ENCODE data around the gene COL8A2.

The COL8A2 gene

DNA sequence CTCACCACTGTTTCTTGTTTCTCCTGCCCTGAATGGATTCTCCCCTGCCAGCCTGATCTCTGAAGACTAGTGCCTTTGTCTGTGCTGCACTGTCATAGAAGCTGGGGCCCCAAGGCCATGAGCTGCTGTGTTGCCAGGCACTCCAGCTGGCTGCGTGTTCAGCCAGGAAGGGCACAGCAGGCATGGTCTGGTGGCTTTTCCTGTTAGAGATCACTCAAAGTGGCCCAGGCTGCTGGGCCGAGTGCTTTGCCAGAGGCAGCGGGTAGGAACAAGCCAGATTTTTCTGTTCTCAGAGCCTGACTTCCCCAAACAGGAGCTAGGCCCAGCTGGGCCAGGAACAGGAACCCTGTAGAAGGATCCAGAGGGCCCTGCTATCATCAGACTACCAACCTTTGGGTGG lies 31.1 kb downstream of the COL8A2 start:
- ChIA-PET CTCF (interaction anchor here (0.6 to 18.7 kb wide), 5 partner anchors 11 to 331 kb away, joined by 3 to 453 read pairs (median 40); no protein-coding TSS in a partner anchor), POLR2A (no interaction called here)
- DNase-seq (ENCODE audit: low read depth, low spot score), result no peak
- H3K4me3 ChIP-seq (ENCODE audit: low read depth, low read length), result no peak overlapping the region
- TF ChIP-seq CTCF (IDR thresholded peaks at IDR 0.05; ENCODE audit: insufficient read depth, low read length, missing control alignments), result no peak

- H3K4me3 ChIP-seq (ENCODE audit: low read depth, low read length), result no peak overlapping the region
- ChIA-PET POLR2A (no interaction called here), CTCF (interaction anchor here (0.5 to 18.7 kb wide), 7 partner anchors 9 to 332 kb away, joined by 3 to 453 read pairs (median 4); no protein-coding TSS in a partner anchor)
- TF ChIP-seq CTCF (IDR thresholded peaks at IDR 0.05; ENCODE audit: insufficient read depth, low read length, missing control alignments), result no peak
- no peak for DNase-seq (ENCODE audit: low read depth, low spot score)
Measured at GRCh38 chr1:36093226-36093625, 31.8 kb downstream of the COL8A2 start.

DNA sequence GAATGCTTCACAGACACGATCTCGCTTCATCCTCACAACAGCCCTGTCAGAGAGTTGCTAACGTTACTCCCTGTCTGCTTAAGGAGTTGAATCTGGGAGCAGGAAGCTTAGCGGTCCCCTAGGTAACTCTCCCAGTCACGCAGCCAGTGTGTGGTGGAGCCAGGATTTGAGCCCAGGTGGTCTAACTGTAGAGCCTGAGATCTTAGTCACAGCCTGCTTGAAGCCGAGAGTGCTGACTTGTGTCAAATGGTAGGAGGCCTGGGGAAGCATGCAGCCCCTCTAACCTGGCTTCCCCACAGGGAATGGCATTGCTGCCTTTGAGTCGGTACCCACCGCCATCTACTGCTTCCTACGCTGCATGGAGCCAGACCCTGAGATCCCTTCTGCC lies 32.2 kb downstream of the COL8A2 start:
- no peak for DNase-seq (ENCODE audit: low read depth, low spot score)
- ChIA-PET POLR2A (no interaction called here), CTCF (interaction anchor here (0.8 to 18.7 kb wide), 6 partner anchors 9 to 193 kb away, joined by 3 to 453 read pairs (median 4); no protein-coding TSS in a partner anchor)
- H3K4me3 ChIP-seq (ENCODE audit: low read depth, low read length), result no peak overlapping the region
- no peak for TF ChIP-seq CTCF (IDR thresholded peaks at IDR 0.05; ENCODE audit: insufficient read depth, low read length, missing control alignments)

GRCh38 chr1:36092166-36092797 lies 32.7 kb downstream of the COL8A2 start:
- no peak for DNase-seq (ENCODE audit: low read depth, low spot score)
- POLR2A ChIA-PET, result no interaction called here

DNA sequence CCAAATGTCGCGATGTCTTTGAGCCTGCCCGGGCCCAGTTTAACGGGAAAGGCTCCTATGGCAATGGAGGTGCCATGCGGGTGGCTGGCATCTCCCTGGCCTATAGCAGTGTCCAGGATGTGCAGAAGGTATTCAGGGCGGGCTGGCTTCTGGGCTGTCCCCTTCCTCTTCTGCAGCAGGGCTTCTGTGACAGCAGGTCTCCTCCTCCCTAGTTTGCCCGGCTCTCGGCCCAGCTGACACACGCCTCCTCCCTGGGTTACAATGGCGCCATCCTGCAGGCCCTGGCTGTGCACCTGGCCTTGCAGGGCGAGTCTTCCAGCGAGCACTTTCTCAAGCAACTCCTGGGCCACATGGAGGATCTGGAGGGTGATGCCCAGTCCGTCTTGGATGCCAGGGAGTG lies 33.3 kb downstream of the COL8A2 start:
- ChIA-PET CTCF (interaction anchor here (1.3 to 18.7 kb wide), 3 partner anchors 8 to 43 kb away, joined by 3 to 453 read pairs (median 7); no protein-coding TSS in a partner anchor), POLR2A (no interaction called here)
- DNase-seq (ENCODE audit: low read depth, low spot score), result no peak
- TF ChIP-seq CTCF (IDR thresholded peaks at IDR 0.05; ENCODE audit: insufficient read depth, low read length, missing control alignments), result no peak
- H3K4me3 ChIP-seq (ENCODE audit: low read depth, low read length), result no peak overlapping the region

More at GRCh38 chr1:36092166-36092797, 32.7 kb downstream of the COL8A2 start:
- H3K4me3 ChIP-seq (ENCODE audit: low read depth, low read length), result no peak overlapping the region
- no peak for TF ChIP-seq CTCF (IDR thresholded peaks at IDR 0.05; ENCODE audit: insufficient read depth, low read length, missing control alignments)
- CTCF ChIA-PET, result interaction anchor here (0.8 to 18.7 kb wide), 6 partner anchors 8 to 193 kb away, joined by 3 to 453 read pairs (median 4); no protein-coding TSS in a partner anchor

GRCh38 chr1:36091141-36091540 lies 33.9 kb downstream of the COL8A2 start:
- POLR2A ChIA-PET, result interaction anchor here (0.6 kb wide), 1 partner anchor 234 kb away, joined by 3 read pairs; no protein-coding TSS in a partner anchor
- no peak overlapping the region for H3K4me3 ChIP-seq (ENCODE audit: low read depth, low read length)
- DNase-seq (ENCODE audit: low read depth, low spot score), result no peak
- CTCF ChIA-PET, result interaction anchor here (2.1 to 18.7 kb wide), 3 partner anchors 9 to 44 kb away, joined by 7 to 453 read pairs (median 15); no protein-coding TSS in a partner anchor
- TF ChIP-seq CTCF (IDR thresholded peaks at IDR 0.05; ENCODE audit: insufficient read depth, low read length, missing control alignments), result no peak
